H7 (cell line): ENCODE data around the gene FTO. TPM values are rescaled to one million over a fixed set of nuclear protein-coding genes. Genes with fewer than 3 reads are reported as not detected.
A peak's percentile ranks its signal among the peaks of the same experiment; 100 is the strongest.

ENCODE experiments used
- DNase-seq: peaks from one replicate; pipeline ENCODE4 v3.0.0; 2012
- H3K27me3 ChIP-seq: 2 replicates; pipeline ENCODE4 v1.6.0; 2011; ENCODE audit warnings: mild to moderate bottlenecking, low read length; ENCODE audit not compliant: control insufficient read depth, insufficient read depth
- H3K36me3 ChIP-seq: replicated peaks from 2 replicates; pipeline ENCODE4 v1.5.1; 2011; ENCODE audit warnings: low read length; ENCODE audit not compliant: control insufficient read depth, insufficient read depth
- H3K4me3 ChIP-seq: 2 replicates; pipeline ENCODE4 v1.5.1; 2011; ENCODE audit warnings: low read depth, mild to moderate bottlenecking, control low read depth, low read length, moderate library complexity; ENCODE audit not compliant: insufficient read depth
- total RNA-seq: library from RNA; depleted of rRNA; stranded (reverse); fragments of >200 nt; shearing (Covaris generic); gene quantifications from 2 replicates; pipeline ENCODE4 v1.2.3, GENCODE V29; 2014

FTO gene
- total RNA-seq, 1 experiment from 2014 or later, result 55.3 TPM

DNA sequence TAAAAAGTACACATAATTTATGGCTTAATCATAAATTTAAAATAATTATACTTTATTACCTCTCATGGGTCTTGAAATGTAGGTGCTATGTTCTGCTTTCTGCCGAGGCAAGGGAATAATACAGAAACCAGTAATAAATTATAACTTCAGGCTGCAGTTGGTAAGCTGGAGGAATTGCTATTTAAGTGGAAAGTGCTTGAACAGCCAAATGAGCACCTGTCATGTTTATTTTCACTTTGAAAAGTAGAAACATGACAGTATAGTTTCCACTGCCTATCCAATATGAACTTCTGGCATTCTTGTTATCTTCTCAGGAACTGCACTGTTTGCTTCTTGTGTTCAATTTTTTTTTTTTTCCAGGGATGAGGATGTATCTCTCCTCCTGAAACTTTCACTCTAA is 146.0 kb downstream of the FTO start:
- Histone ChIP-seq H3K27me3 (no peaks in the 10 kb centered on the region), H3K4me3 (no peak overlapping the region), H3K36me3 (no peaks in the 10 kb centered on the region)
- no peak for DNase-seq

DNA sequence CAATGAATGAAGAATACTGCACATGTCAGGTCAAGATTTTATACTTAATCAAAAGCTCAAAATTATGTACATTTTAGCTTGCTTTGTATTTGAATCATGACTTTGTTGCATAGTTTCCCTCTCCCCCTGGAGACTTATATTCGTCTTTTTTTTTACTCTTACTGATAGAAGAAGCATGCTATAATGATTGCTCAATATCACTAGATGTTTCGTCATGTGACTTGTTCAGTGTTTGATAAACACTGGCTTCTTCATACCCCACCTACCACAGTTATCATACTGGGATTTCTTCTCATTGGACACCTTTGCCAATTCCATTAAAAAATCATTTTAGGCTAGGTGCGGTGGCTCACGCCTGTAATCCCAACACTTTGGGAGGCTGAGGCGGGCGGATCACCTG is 148.7 kb downstream of the FTO start:
- Histone ChIP-seq H3K27me3 (no peaks in the 10 kb centered on the region), H3K4me3 (no peak overlapping the region), H3K36me3 (no peaks in the 10 kb centered on the region)
- no peak for DNase-seq

DNA sequence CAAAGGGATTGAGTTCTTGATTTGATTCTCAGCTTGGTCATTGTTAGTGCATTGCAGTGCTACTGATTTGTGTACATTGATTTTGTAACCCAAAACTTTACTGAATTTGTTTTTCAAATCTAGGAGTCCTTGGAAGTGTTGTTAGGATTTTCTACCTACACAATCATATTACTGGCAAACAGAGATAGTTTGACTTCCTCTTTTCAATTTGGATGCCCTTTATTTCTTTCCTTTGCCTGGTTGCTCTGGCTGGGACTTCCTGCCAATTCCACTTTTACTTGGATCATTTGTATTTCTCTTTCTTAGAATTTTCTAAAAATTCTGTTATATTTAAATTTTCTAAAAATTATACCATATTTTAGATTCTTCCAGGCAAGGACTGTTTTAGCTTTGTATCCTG is 151.1 kb downstream of the FTO start:
- no peak for DNase-seq
- no peaks in the 10 kb centered on the region for H3K36me3 ChIP-seq
- H3K4me3 ChIP-seq, result no peak overlapping the region
- H3K27me3 ChIP-seq, result no peaks in the 10 kb centered on the region

DNA sequence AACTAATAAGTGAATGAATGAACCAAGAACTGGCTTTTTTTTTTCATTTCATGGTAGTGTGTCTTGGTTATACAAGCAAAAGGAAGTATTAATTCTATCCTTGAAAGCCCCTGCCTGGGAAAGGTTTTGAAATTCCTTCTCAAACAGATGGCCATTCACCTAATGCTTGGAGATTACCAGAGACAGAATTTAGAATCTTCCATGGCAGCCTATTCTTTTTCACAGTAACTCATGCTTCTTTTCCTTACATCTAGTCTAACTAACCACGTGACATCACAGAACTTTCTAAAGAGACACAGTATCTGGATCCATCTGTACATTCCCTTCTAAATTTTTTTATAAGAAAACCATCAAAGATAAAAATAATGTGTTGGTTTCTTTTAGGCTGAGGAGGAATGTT is 151.6 kb downstream of the FTO start:
- Histone ChIP-seq H3K27me3 (no peaks in the 10 kb centered on the region), H3K36me3 (no peaks in the 10 kb centered on the region), H3K4me3 (no peak overlapping the region)
- DNase-seq, result no peak

GRCh38 chr16:53859995-53860540 is 156.1 kb downstream of the FTO start:
- DNase-seq, result no peak
- Histone ChIP-seq H3K27me3 (no peaks in the 10 kb centered on the region), H3K4me3 (no peak overlapping the region), H3K36me3 (no peaks in the 10 kb centered on the region)

DNA sequence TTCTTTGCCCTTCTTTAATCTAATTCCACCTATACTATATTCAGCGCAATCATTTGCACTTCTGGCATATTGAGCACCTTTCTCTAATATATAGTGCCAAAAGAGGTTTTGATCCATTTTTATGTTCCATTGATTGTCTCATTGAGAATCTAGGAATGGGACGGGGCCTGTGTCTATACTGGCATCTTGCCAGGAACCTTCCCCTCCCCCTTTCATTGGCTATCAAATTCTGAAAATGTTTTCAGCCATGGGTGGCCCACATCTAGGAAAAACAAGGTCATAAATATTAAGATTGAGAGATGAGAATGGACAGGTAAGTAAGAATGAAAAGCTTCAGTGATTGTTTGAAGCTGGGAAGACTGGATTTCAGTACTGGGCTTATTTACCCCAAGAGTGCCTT is 159.9 kb downstream of the FTO start:
- no peak overlapping the region for H3K4me3 ChIP-seq
- no peaks in the 10 kb centered on the region for H3K36me3 ChIP-seq
- H3K27me3 ChIP-seq, result no peaks in the 10 kb centered on the region
- no peak for DNase-seq

DNA sequence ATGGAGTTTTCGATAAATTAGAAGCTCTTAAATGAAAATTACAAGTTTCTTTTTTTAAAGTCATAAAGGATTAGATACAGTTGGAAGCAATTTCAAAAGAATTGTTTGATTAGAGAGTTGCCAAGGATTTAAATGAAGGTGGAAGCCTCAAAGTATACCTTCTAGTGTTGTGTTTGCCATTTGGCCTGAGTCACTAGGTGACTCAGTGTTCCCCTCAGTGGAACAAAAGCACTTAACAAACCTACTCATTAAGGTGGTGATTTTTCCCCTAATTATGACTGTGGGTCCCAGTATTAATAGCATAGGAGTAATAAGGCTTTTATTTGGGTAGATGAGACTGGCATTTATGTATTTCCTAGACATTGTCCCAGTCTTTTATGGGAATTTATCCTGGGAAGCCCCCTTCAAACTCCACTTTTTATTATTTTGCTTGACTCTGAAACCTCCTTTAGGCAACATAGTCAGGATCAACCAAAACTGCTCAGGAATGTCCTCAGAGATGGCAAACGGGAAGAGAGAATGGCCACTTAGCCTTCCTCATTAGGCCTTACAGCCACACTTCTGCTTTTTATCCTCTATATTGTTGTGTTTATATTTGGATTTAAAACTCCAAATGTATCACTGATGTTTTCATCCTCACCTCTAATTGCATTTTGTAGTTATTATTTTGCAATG is 161.0 kb downstream of the FTO start:
- no peak for DNase-seq
- no peak overlapping the region for H3K4me3 ChIP-seq

DNA sequence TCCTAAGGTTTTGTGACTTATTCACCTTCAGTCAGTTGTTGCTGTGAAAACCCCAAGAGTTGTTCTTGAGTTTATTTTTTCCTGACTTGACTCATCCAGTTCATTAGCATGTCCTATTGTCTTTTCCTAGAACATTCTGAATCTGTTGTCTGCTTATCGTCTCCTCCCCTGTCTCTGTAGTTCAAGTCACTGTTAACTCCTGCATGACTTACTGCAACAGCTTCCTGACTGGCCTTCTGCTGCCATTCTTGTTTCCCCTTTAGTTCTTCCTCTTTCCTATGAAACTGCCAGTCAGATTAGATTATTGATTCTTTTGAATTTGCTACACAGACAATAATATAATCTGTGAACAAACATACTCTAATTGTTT is 161.5 kb downstream of the FTO start:
- DNase-seq, result peak; percentile 22
- no peak overlapping the region for H3K4me3 ChIP-seq
- no peaks in the 10 kb centered on the region for H3K27me3 ChIP-seq
- H3K36me3 ChIP-seq, result no peaks in the 10 kb centered on the region

More for the DNA sequence above, 161.0 kb downstream of the FTO start:
- Histone ChIP-seq H3K27me3 (no peaks in the 10 kb centered on the region), H3K36me3 (no peaks in the 10 kb centered on the region)

DNA sequence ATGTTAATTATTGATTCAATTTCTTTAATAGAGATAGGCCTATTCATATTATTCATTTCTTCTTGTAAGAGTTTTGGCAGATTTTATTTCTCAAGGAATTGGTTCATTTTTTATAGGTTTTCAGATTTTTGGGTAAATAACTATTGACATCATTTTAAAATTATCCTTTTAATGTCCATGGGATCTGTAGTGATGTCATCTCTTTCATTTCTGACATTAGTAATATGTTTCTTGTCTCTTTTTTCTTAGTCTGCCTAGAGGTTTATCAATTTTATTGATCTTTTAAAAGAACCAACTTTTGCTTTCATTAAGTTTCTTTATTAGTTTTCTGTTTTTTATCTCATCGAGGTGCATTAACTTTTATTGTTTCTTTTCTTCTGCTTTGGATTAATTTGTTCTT is 162.6 kb downstream of the FTO start:
- Histone ChIP-seq H3K27me3 (no peaks in the 10 kb centered on the region), H3K36me3 (no peaks in the 10 kb centered on the region), H3K4me3 (no peak overlapping the region)
- no peak for DNase-seq

DNA sequence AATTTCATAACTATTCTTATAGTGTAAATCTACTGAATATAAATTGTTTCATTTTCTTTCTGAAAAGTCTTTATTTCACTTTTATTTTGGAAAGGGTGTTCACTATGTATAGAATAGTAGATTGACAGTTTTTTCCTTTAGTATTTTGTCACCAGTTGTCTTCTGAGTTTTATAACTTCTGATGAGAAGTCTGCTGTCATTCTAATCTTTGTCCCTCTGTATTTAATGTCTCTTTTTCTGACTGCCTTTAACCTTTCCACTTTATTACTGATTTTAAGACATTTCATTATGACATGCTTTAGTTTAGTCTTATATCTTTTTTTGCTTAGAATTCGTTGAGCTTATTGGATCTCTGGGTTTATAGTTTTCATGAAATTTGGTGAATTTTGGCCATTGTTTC is 166.9 kb downstream of the FTO start:
- no peak for DNase-seq
- Histone ChIP-seq H3K4me3 (no peak overlapping the region), H3K36me3 (no peaks in the 10 kb centered on the region), H3K27me3 (no peaks in the 10 kb centered on the region)

DNA sequence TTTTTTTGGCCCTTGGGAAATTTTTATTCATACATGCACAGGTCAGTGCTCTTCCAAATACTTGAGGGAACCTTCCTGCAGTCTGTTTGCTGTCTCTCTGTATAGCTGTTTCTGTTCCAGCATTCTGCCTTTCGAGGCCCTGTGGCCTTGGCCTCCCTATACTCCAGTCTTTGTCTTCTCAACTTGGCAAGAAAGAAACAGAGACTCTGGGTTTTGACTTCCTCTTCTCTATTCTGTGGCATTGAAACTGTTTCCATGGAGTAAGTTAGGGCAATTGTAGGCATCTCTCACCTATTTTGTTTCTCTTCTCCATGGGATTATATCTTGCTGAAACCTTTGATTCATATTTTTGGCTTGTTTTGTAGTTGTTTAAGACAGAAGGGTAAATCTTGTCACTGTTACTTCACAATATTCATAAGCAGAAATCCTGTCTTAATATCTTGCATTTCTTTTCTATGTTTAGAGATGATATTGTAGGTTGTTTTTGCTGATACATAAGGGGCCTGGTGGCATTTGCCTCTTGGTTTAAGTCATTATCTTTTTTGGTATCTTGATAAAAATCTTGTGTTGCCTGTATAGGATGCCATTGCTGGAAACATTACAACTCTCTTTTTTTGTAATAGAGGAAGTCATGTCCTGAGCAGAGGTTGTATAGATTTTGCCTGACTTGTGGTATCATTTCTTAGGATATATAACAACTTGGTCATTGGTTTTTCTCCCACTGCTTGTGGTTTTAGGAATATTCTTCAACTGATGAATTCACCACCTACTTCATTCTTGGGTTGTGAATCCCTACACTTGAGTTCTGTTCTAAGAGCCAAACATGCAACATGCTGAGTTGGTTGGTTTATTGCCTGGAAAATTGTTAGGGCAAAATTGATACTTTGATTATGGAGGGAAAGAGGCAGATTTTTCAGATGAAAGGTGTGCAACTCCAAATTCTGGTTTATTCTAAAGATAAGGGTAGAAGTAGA is 168.6 kb downstream of the FTO start:
- Histone ChIP-seq H3K27me3 (no peaks in the 10 kb centered on the region), H3K4me3 (no peak overlapping the region), H3K36me3 (no peaks in the 10 kb centered on the region)
- no peak for DNase-seq

GRCh38 chr16:53876811-53877210 is 172.9 kb downstream of the FTO start:
- no peak overlapping the region for H3K4me3 ChIP-seq
- no peak for DNase-seq
- H3K27me3 ChIP-seq, result no peaks in the 10 kb centered on the region
- no peaks in the 10 kb centered on the region; the same call in none of the 2 replicates for H3K36me3 ChIP-seq

- no peak for DNase-seq
- H3K27me3 ChIP-seq, result no peaks in the 10 kb centered on the region
These were observed 174.3 kb downstream of the FTO start for GRCh38 chr16:53878216-53878615.

DNA sequence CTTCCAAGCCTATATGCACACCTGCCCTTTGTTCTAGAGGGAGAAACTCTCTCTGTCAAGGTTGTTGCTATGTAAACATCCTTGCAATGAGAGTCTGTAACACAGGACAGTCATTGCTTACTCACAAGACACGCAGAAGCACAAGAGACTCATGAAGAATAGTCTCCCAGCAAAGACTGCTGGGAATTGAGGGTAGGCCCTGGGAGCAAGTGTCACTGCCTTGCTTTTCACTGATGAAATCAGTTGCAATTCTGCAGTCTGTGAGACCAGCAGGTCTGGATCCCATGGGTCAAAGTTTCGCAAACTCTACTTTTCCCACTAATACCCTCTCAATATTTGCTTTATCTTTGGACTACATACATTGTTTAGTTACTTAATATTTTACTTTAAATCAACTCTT is 177.4 kb downstream of the FTO start:
- Histone ChIP-seq H3K4me3 (no peak overlapping the region), H3K36me3 (no peaks in the 10 kb centered on the region; the same call in none of the 2 replicates), H3K27me3 (no peaks in the 10 kb centered on the region)
- no peak for DNase-seq

More at GRCh38 chr16:53878216-53878615, 174.3 kb downstream of the FTO start:
- Histone ChIP-seq H3K4me3 (no peak overlapping the region), H3K36me3 (no peaks in the 10 kb centered on the region; the same call in none of the 2 replicates)

DNA sequence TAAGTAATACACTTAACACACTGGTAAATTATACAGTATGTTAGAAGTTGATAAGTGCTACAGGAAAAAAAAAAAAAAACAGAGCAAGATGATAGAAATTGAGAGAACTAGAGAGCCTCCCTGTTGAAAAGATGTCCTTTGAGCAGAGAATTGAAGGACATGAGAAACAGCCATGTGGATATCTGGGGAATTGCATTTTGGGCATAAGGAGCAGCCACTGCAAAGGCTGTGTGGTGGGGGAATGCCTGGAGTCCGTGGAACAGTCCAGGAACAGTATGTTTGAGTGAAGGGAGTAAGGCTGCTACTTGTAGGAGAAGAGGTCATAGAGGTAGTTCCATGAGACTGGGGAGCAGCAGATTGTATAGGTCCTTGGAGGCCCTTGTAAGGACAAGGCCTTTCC is 178.4 kb downstream of the FTO start:
- DNase-seq, result no peak
- Histone ChIP-seq H3K36me3 (no peaks in the 10 kb centered on the region; the same call in none of the 2 replicates), H3K4me3 (no peak overlapping the region), H3K27me3 (no peaks in the 10 kb centered on the region)
